Fibroblast of skin of back (primary cell): ENCODE data around the gene IDS.

Source experiments
- DNase-seq: peaks from one replicate; pipeline ENCODE4 v3.0.0-alpha.2; 2013

Gene IDS

GRCh38 chrX:149455934-149456333, 49.2 kb downstream of the IDS start:
- DNase-seq: no peak

GRCh38 chrX:149453906-149454822, 50.9 kb downstream of the IDS start:
- peak; percentile 6 for DNase-seq

- DNase-seq: peak; percentile 65
Observed at GRCh38 chrX:149453030-149453429, 52.1 kb downstream of the IDS start.

GRCh38 chrX:149433451-149433850, 71.7 kb downstream of the IDS start:
- DNase-seq: no peak

- no peak for DNase-seq
Observed at GRCh38 chrX:149433051-149433450, 72.1 kb downstream of the IDS start.
